Ascending aorta (tissue), 2 donors: ENCODE measurements around the gene ARID1B. TPM values are rescaled to one million over a fixed set of nuclear protein-coding genes. Genes with fewer than 3 reads are reported as not detected.

Source experiments
- DNase-seq, 2 donors: peaks; one replicate each; pipeline ENCODE4 v3.0.0-alpha.2; 2019; ENCODE audit warnings: low spot score in 2 of 2
- H3K27ac ChIP-seq, 2 donors: fragments of 200-600 bp; sonication (generic); one replicate each; pipeline ENCODE4 v1.5.1; 2016 to 2017; ENCODE audit warnings: mild to moderate bottlenecking in 1 of 2
- H3K27me3 ChIP-seq: fragments of 200-600 bp; sonication (generic); one replicate; pipeline ENCODE4 v1.5.1; 2017
- H3K36me3 ChIP-seq, 2 donors: fragments of 200-600 bp; sonication (generic); one replicate each; pipeline ENCODE4 v1.5.1; 2016
- H3K4me1 ChIP-seq, 2 donors: fragments of 200-600 bp; sonication (generic); one replicate each; pipeline ENCODE4 v1.5.1; 2016 to 2017; ENCODE audit warnings: mild to moderate bottlenecking in 1 of 2
- H3K4me3 ChIP-seq, 2 donors: fragments of 200-600 bp; sonication (generic); one replicate each; pipeline ENCODE4 v1.5.1; 2016 to 2017; ENCODE audit warnings: mild to moderate bottlenecking in 1 of 2
- H3K9me3 ChIP-seq, 2 donors: fragments of 200-600 bp; sonication (generic); one replicate each; pipeline ENCODE4 v1.5.1; 2016
- intact Hi-C: fragments of 100-400 bp; cut with DNase I; formaldehyde crosslinking; loops from one replicate; pipeline ENCODE4 v1.15.1; 2023
- total RNA-seq: library from RNA; depleted of rRNA; stranded (reverse); fragments of >200 nt; gene quantifications from one replicate; pipeline ENCODE4 v1.1.0, GENCODE V29; 2016
- TF ChIP-seq, protein P1 (sequence below), 3 experiments: fragments of 200-600 bp in 2 of 3; fragments of 450-650 bp in 1 of 3; sonication (generic) in 2 of 3; IDR thresholded peaks; one replicate each; pipeline ENCODE4 v1.5.1; 2016 to 2019; ENCODE audit warnings: antibody characterized with exemption in 3 of 3, mild to moderate bottlenecking in 1 of 3, moderate library complexity in 1 of 3

Gene ARID1B
- total RNA-seq, 1 donor from 2014 or later: 97.9 TPM

DNA sequence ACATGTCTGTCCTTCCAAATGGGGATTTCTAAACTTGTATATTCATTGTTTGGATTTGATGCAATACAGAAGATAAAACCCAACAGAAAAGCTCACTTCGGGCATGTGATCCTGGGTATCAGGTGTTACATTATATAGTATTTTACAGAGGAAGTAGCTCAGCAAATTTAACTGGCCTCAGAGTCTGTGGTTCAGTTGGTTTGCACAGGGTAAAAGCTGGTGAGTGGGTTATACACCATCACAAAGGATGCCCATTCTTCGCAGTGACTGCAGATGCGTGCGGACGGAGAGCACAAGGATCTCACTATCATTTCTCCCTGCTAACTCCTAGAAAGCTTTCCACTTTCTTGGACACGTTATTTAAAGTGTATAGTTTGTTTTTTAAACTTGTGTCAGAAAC, 309.5 kb downstream of the ARID1B start:
- Histone ChIP-seq H3K36me3 (peaks cover 5 to 6% of the 10 kb centered on the region in 2 donors), H3K4me1 (peaks cover 0 to 3% of the 10 kb centered on the region in 2 donors), H3K27me3 (no peaks in the 10 kb centered on the region), H3K4me3 (no peak overlapping the region), H3K27ac (no peak overlapping the region), H3K9me3 (no peaks in the 10 kb centered on the region)
- no peak for DNase-seq
- intact Hi-C loops: no loop called here
- TF ChIP-seq, protein P1, sequence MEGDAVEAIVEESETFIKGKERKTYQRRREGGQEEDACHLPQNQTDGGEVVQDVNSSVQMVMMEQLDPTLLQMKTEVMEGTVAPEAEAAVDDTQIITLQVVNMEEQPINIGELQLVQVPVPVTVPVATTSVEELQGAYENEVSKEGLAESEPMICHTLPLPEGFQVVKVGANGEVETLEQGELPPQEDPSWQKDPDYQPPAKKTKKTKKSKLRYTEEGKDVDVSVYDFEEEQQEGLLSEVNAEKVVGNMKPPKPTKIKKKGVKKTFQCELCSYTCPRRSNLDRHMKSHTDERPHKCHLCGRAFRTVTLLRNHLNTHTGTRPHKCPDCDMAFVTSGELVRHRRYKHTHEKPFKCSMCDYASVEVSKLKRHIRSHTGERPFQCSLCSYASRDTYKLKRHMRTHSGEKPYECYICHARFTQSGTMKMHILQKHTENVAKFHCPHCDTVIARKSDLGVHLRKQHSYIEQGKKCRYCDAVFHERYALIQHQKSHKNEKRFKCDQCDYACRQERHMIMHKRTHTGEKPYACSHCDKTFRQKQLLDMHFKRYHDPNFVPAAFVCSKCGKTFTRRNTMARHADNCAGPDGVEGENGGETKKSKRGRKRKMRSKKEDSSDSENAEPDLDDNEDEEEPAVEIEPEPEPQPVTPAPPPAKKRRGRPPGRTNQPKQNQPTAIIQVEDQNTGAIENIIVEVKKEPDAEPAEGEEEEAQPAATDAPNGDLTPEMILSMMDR (IDR thresholded peaks at IDR 0.05): no peak

DNA sequence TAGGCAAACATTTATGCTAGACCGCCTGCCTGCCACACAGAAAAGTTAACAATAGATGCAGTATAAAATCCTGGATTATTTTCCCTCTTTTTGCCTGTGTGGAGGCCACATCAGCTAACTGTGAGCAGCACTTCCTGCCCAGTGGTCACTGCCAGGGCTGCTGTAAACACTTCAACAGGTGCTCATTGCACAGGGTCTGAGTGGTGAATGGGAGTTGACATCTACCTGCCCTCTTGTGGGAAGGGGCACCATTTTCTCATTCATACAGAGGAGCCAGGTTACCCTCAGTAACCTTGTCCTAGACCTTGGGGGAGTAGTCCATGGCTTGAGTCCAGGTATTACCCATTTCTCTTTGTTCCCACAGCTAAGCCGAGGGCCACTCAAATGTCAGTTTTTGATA, 310.8 kb downstream of the ARID1B start:
- no peak for DNase-seq
- peaks cover 0 to 5% of the 10 kb centered on the region in 2 donors for H3K4me1 ChIP-seq
- H3K36me3 ChIP-seq: peaks cover 5 to 6% of the 10 kb centered on the region in 2 donors
- intact Hi-C loops: no loop called here
- TF ChIP-seq, protein P1 (IDR thresholded peaks at IDR 0.05): no peak
- H3K27ac ChIP-seq: no peak overlapping the region
- H3K27me3 ChIP-seq: no peaks in the 10 kb centered on the region
- no peaks in the 10 kb centered on the region for H3K9me3 ChIP-seq
- no peak overlapping the region for H3K4me3 ChIP-seq

GRCh38 chr6:157088841-157089240, 311.7 kb downstream of the ARID1B start:
- DNase-seq: no peak
- H3K9me3 ChIP-seq: no peaks in the 10 kb centered on the region
- TF ChIP-seq, protein P1 (IDR thresholded peaks at IDR 0.05): no peak
- H3K27me3 ChIP-seq: no peaks in the 10 kb centered on the region
- intact Hi-C loops: no loop called here
- H3K4me3 ChIP-seq: no peak overlapping the region
- peaks cover 0 to 5% of the 10 kb centered on the region in 2 donors for H3K4me1 ChIP-seq
- H3K27ac ChIP-seq: no peak overlapping the region
- peaks cover 5 to 6% of the 10 kb centered on the region in 2 donors for H3K36me3 ChIP-seq

GRCh38 chr6:157089258-157089657, 312.1 kb downstream of the ARID1B start:
- intact Hi-C loops: no loop called here
- H3K4me1 ChIP-seq: peaks cover 0 to 5% of the 10 kb centered on the region in 2 donors
- TF ChIP-seq, protein P1 (IDR thresholded peaks at IDR 0.05): no peak

GRCh38 chr6:157089851-157090250, 312.7 kb downstream of the ARID1B start:
- H3K9me3 ChIP-seq: no peaks in the 10 kb centered on the region
- TF ChIP-seq, protein P1 (IDR thresholded peaks at IDR 0.05): no peak
- H3K27me3 ChIP-seq: no peaks in the 10 kb centered on the region
- no peak overlapping the region for H3K27ac ChIP-seq
- intact Hi-C loops: no loop called here
- no peak overlapping the region for H3K4me3 ChIP-seq
- peaks cover 0 to 5% of the 10 kb centered on the region in 2 donors for H3K4me1 ChIP-seq
- H3K36me3 ChIP-seq: peaks cover 4 to 6% of the 10 kb centered on the region in 2 donors
- no peak for DNase-seq

More at GRCh38 chr6:157089258-157089657, 312.1 kb downstream of the ARID1B start:
- Histone ChIP-seq H3K27me3 (no peaks in the 10 kb centered on the region), H3K9me3 (no peaks in the 10 kb centered on the region), H3K4me3 (no peak overlapping the region), H3K27ac (no peak overlapping the region), H3K36me3 (peaks cover 5 to 6% of the 10 kb centered on the region in 2 donors)
- DNase-seq: no peak

DNA sequence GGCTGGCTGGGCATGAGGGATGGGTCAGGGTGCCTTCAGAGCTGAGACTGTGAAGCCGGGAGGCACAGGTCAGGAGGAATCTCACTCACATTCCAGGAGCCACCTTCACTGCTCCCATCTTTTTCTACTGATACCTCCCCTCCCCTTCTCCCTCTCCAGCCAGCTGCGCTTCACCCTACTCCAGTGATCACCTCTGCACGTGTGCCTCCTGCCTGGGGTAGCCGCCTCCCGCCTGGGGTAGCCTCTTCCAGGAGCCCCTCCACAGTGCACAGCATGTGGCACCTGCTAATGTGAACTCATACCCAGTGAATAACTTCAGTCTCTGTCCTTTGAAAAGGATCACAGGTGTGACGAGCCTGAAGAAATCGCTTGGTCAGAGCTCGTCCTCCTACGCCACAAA, 313.6 kb downstream of the ARID1B start:
- Histone ChIP-seq H3K9me3 (no peaks in the 10 kb centered on the region), H3K4me1 (peaks cover 0 to 5% of the 10 kb centered on the region in 2 donors), H3K27ac (no peak overlapping the region), H3K27me3 (no peaks in the 10 kb centered on the region), H3K36me3 (peaks cover 0 to 6% of the 10 kb centered on the region in 2 donors), H3K4me3 (no peak overlapping the region)
- intact Hi-C loops: no loop called here
- TF ChIP-seq, protein P1 (IDR thresholded peaks at IDR 0.05): no peak
- no peak for DNase-seq
